Sigmoid colon (tissue), 7 donors: Measurements from ENCODE around the gene RPS6KA2. TPM values are rescaled to one million over a fixed set of nuclear protein-coding genes. Genes with fewer than 3 reads are reported as not detected.

ENCODE experiments used
- DNase-seq: peaks from one replicate; pipeline ENCODE4 v3.0.0-alpha.2; 2019
- H3K27ac ChIP-seq, 4 donors: fragments of 200-600 bp; sonication (generic); one replicate each; pipeline ENCODE4 v1.5.1; 2016 to 2019; ENCODE audit warnings: mild to moderate bottlenecking in 1 of 4
- H3K27me3 ChIP-seq, 3 donors: fragments of 200-600 bp; sonication (generic); one replicate each; pipeline ENCODE4 v1.5.1; 2019; ENCODE audit warnings: mild to moderate bottlenecking in 1 of 3
- H3K36me3 ChIP-seq, 4 donors: fragments of 200-600 bp; sonication (generic); one replicate each; pipeline ENCODE4 v1.5.1; 2016 to 2019
- H3K4me1 ChIP-seq, 4 donors: fragments of 200-600 bp; sonication (generic); one replicate each; pipeline ENCODE4 v1.5.1; 2017 to 2019
- H3K4me3 ChIP-seq, 4 donors: fragments of 200-600 bp; sonication (generic); one replicate each; pipeline ENCODE4 v1.5.1; 2017 to 2019; ENCODE audit warnings: mild to moderate bottlenecking in 2 of 4, moderate library complexity in 1 of 4
- H3K9me3 ChIP-seq, 4 donors: fragments of 200-600 bp in 3 of 4; sonication (generic) in 3 of 4; one replicate each; pipeline versions ENCODE4 v1.5.1 to v1.6.1; 2013 to 2019
- EP300 ChIP-seq, 4 donors: sonication (generic); formaldehyde crosslinking; IDR thresholded peaks; one replicate each; pipeline ENCODE4 v1.6.1; 2017; ENCODE audit warnings: antibody characterized with exemption in 4 of 4
- POLR2A ChIP-seq, 2 donors: fragments of 450-650 bp; IDR thresholded peaks; one replicate each; pipeline ENCODE4 v1.6.1; 2016; ENCODE audit warnings: antibody characterized with exemption in 2 of 2, mild to moderate bottlenecking in 2 of 2, moderate library complexity in 2 of 2
- POLR2AphosphoS5 ChIP-seq, 4 donors: sonication (generic); formaldehyde crosslinking; IDR thresholded peaks; one replicate each; pipeline ENCODE4 v1.6.1; 2017; ENCODE audit warnings: antibody characterized with exemption in 4 of 4
- WGBS, 2 donors: extraction: QIAGEN DNeasy Blood & Tissue Kit; methylation state at CpG; one replicate each; pipeline ENCODE4 v1.1.7; 2013; 5-methylcytosine and 5-hydroxymethylcytosine counted together
- intact Hi-C: fragments of 100-400 bp; cut with DNase I; formaldehyde crosslinking; loops from one replicate; pipeline ENCODE4 v1.15.1; 2023
- polyA plus RNA-seq, 3 donors: library from polyadenylated mRNA; stranded (reverse); fragments of 200-250 nt; gene quantifications; one replicate each; pipeline ENCODE4 v1.2.3, GENCODE V29; 2013
- total RNA-seq, 4 donors: library from RNA; depleted of rRNA; stranded (reverse); fragments of >200 nt; gene quantifications; one replicate each; pipeline ENCODE4 v1.1.0, GENCODE V29; 2016
- TF ChIP-seq, protein P1 (sequence below), 4 experiments: fragments of 450-650 bp in 3 of 4; fragments of 200-600 bp in 1 of 4; IDR thresholded peaks; one replicate each; pipeline ENCODE4 v1.5.1; 2016 to 2019; ENCODE audit warnings: antibody characterized with exemption in 4 of 4, mild to moderate bottlenecking in 3 of 4, moderate library complexity in 2 of 4
- donor health status: healthy with polysubstance abuse.
- donor health status: Bipolar disorder and iron deficiency.
- donor health status: healthy.

The RPS6KA2 gene
- total and polyA plus RNA-seq, 7 donors, result 6.5 to 44.7 (median 27.8) TPM

DNA sequence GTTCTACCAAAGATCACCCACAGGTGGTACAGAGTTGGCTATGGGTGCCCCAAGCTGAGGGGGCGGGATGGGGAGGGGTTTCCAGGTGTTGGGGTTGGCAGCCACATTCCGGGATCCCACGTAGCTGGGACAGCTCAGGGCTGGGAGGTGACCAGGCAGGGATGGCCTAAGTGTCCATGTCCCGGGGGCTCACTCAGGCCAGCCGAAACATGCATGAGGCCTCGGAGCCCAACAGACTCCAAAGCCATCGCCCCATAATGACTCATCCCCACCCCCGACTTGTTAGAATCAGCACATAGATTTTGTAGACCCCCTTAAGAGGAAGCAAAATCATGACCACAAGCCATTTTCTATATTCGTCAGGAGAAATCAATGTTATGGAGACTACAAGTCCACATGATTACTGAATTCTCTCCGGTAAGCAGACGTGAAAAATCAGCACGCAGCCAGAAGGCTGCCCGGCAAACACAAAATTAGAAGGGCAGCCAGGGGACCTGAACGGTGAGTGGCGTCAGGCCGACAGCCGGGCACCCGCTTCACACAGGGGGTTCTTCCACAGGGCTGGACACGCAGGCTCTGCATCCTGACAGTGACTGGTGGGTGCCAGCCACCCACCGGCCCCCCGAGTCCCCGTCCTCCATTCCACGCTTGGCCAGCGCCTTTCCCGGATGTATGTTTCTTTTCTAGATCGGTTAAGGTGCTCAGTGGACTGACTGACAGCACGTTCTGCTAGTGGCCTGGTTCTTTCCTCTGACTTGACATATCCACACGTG lies 121.7 kb downstream of the RPS6KA2 start:
- intact Hi-C loops, result no loop called here
- 94 to 95% methylated on average over 28 of the region's 28 CpGs for WGBS, 2 donors
- no peak for DNase-seq
- H3K9me3 ChIP-seq, result no peaks in the 10 kb centered on the region
- no peak overlapping the region for H3K27ac ChIP-seq
- no peak for TF ChIP-seq POLR2AphosphoS5 (IDR thresholded peaks at IDR 0.05)
- no peak for TF ChIP-seq EP300 (IDR thresholded peaks at IDR 0.05)
- TF ChIP-seq, protein P1, sequence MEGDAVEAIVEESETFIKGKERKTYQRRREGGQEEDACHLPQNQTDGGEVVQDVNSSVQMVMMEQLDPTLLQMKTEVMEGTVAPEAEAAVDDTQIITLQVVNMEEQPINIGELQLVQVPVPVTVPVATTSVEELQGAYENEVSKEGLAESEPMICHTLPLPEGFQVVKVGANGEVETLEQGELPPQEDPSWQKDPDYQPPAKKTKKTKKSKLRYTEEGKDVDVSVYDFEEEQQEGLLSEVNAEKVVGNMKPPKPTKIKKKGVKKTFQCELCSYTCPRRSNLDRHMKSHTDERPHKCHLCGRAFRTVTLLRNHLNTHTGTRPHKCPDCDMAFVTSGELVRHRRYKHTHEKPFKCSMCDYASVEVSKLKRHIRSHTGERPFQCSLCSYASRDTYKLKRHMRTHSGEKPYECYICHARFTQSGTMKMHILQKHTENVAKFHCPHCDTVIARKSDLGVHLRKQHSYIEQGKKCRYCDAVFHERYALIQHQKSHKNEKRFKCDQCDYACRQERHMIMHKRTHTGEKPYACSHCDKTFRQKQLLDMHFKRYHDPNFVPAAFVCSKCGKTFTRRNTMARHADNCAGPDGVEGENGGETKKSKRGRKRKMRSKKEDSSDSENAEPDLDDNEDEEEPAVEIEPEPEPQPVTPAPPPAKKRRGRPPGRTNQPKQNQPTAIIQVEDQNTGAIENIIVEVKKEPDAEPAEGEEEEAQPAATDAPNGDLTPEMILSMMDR (IDR thresholded peaks at IDR 0.05), result no peak
- no peak for TF ChIP-seq POLR2A (IDR thresholded peaks at IDR 0.05)
- no peaks in the 10 kb centered on the region for H3K4me1 ChIP-seq
- peaks cover 0 to 56% (median 2%) of the 10 kb centered on the region in 4 donors for H3K36me3 ChIP-seq
- H3K27me3 ChIP-seq, result no peaks in the 10 kb centered on the region
- H3K4me3 ChIP-seq, result no peak overlapping the region

- Histone ChIP-seq H3K27ac (no peak overlapping the region), H3K27me3 (no peaks in the 10 kb centered on the region), H3K9me3 (no peaks in the 10 kb centered on the region), H3K4me3 (no peak overlapping the region), H3K36me3 (peaks cover 0 to 53% (median 3%) of the 10 kb centered on the region in 4 donors), H3K4me1 (no peaks in the 10 kb centered on the region)
- intact Hi-C loops, result no loop called here
- WGBS, 2 donors, result 77 to 79% methylated on average over 9 of the region's 9 CpGs
- DNase-seq, result no peak
- TF ChIP-seq POLR2A (IDR thresholded peaks at IDR 0.05), result no peak
Measured at GRCh38 chr6:166504100-166504499, 123.0 kb downstream of the RPS6KA2 start.

DNA sequence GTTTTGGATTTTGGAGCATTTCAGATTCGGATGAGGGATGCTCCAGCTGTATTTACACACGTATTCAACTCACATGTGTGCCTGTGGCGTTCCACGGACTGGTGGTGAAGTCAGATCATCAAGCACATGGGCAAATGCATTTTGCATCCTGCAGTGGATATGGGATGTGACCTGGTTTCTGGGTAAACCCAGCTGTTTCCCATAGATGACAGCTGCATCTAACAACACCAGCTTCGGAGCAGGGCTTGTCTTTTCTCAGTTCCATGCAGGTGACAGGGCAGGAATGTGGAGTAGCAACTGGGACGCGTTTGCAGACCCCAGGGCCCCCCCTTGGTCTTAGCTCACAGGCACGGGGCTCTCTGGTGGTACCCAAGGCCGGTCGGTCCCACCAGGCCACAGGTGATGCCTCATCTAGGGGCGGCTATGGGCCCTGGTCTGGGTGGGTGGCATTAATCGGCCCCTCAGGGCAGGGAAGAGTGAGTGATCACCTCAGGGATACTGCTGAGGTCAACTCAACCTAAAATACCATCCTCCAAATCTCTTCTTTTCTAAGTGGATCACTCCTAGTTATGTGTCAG lies 123.8 kb downstream of the RPS6KA2 start:
- no peaks in the 10 kb centered on the region for H3K9me3 ChIP-seq
- WGBS, 2 donors, result 92 to 93% methylated on average over 12 of the region's 12 CpGs

GRCh38 chr6:166502453-166502852 lies 124.6 kb downstream of the RPS6KA2 start:
- Histone ChIP-seq H3K27me3 (no peaks in the 10 kb centered on the region), H3K4me1 (no peaks in the 10 kb centered on the region), H3K27ac (no peak overlapping the region), H3K4me3 (no peak overlapping the region), H3K36me3 (peaks cover 0 to 60% (median 4%) of the 10 kb centered on the region in 4 donors), H3K9me3 (no peaks in the 10 kb centered on the region)
- intact Hi-C loops, result no loop called here
- 81 to 84% methylated on average over 14 of the region's 14 CpGs for WGBS, 2 donors
- no peak for TF ChIP-seq POLR2A (IDR thresholded peaks at IDR 0.05)
- no peak for TF ChIP-seq POLR2AphosphoS5 (IDR thresholded peaks at IDR 0.05)
- TF ChIP-seq EP300 (IDR thresholded peaks at IDR 0.05), result no peak
- TF ChIP-seq, protein P1 (IDR thresholded peaks at IDR 0.05), result no peak
- peak; percentile 53 for DNase-seq

More for the DNA sequence above, 123.8 kb downstream of the RPS6KA2 start:
- Histone ChIP-seq H3K27ac (no peak overlapping the region), H3K4me3 (no peak overlapping the region), H3K27me3 (no peaks in the 10 kb centered on the region), H3K4me1 (no peaks in the 10 kb centered on the region), H3K36me3 (peaks cover 0 to 54% (median 3%) of the 10 kb centered on the region in 4 donors)
- no peak for DNase-seq
- intact Hi-C loops, result no loop called here
- TF ChIP-seq, protein P1 (IDR thresholded peaks at IDR 0.05), result no peak
- no peak for TF ChIP-seq POLR2A (IDR thresholded peaks at IDR 0.05)
- TF ChIP-seq POLR2AphosphoS5 (IDR thresholded peaks at IDR 0.05), result no peak
- TF ChIP-seq EP300 (IDR thresholded peaks at IDR 0.05), result no peak

- WGBS, 2 donors, result 85 to 89% methylated on average over 14 of the region's 14 CpGs
- H3K27me3 ChIP-seq, result no peaks in the 10 kb centered on the region
- H3K9me3 ChIP-seq, result no peaks in the 10 kb centered on the region
- H3K4me3 ChIP-seq, result no peak overlapping the region
- H3K4me1 ChIP-seq, result no peaks in the 10 kb centered on the region
- DNase-seq, result peak; percentile 57
- H3K27ac ChIP-seq, result no peak overlapping the region
- intact Hi-C loops, result no loop called here
- peaks cover 0 to 65% (median 4%) of the 10 kb centered on the region in 4 donors for H3K36me3 ChIP-seq
- TF ChIP-seq POLR2AphosphoS5 (IDR thresholded peaks at IDR 0.05), result no peak
Measured at GRCh38 chr6:166501246-166501645, 125.8 kb downstream of the RPS6KA2 start.
